SK-N-SH treated with all-trans-retinoic acid at 6 μM for 48 hours (cell line): ENCODE measurements around the gene LRRC75A.

Source experiments
- BACH2 ChIP-seq: fragments of 250-450 bp; sonication (Bioruptor Pico); IDR thresholded peaks from 2 replicates; pipeline ENCODE4 v1.9.0; 2021; ENCODE audit warnings: mild to moderate bottlenecking, borderline replicate concordance
- CSDC2 ChIP-seq: fragments of 250-450 bp; sonication (Bioruptor Pico); IDR thresholded peaks from 2 replicates; pipeline ENCODE4 v1.5.0; 2020; ENCODE audit warnings: mild to moderate bottlenecking, moderate library complexity
- PATZ1 ChIP-seq: fragments of 250-450 bp; sonication (Bioruptor Pico); IDR thresholded peaks from 2 replicates; pipeline ENCODE4 v1.8.0; 2020; ENCODE audit warnings: mild to moderate bottlenecking, moderate library complexity, borderline replicate concordance
- POU6F1 ChIP-seq: fragments of 250-450 bp; sonication (Bioruptor Pico); IDR thresholded peaks from 2 replicates; pipeline ENCODE4 v1.8.0; 2021; ENCODE audit warnings: low read depth, mild to moderate bottlenecking, moderate library complexity, borderline replicate concordance
- PPARA ChIP-seq: fragments of 250-450 bp; sonication (Bioruptor Pico); IDR thresholded peaks from 2 replicates; pipeline ENCODE4 v1.5.0; 2020; ENCODE audit warnings: mild to moderate bottlenecking, borderline replicate concordance
- SNAI2 ChIP-seq: fragments of 250-450 bp; sonication (Bioruptor Pico); IDR thresholded peaks from 2 replicates; pipeline ENCODE4 v1.5.0; 2020; ENCODE audit warnings: mild to moderate bottlenecking, moderate library complexity
- ZC3H10 ChIP-seq: fragments of 250-450 bp; sonication (Bioruptor Pico); IDR thresholded peaks from 2 replicates; pipeline ENCODE4 v1.5.1; 2021; ENCODE audit warnings: mild to moderate bottlenecking, moderate library complexity
- ZFP3 ChIP-seq: fragments of 250-450 bp; sonication (Bioruptor Pico); IDR thresholded peaks from 2 replicates; pipeline ENCODE4 v1.5.0; 2020; ENCODE audit warnings: mild to moderate bottlenecking, moderate library complexity
- ZFP30 ChIP-seq: fragments of 450-650 bp; formaldehyde crosslinking; IDR thresholded peaks from 2 replicates; pipeline ENCODE4 v1.5.0; 2022; ENCODE audit warnings: mild to moderate bottlenecking, moderate library complexity

GRCh38 chr17:16430650-16431049 is 61.3 kb downstream of the LRRC75A start:
- TF ChIP-seq PATZ1 (CRISPR knock-in tag) (no peak), PPARA (CRISPR knock-in tag) (no peak), ZFP30 (CRISPR knock-in tag) (no peak), POU6F1 (no peak), CSDC2 (CRISPR knock-in tag) (no peak), ZC3H10 (CRISPR knock-in tag) (no peak), ZFP3 (CRISPR knock-in tag) (no peak), SNAI2 (CRISPR knock-in tag) (no peak), BACH2 (no peak)
